ENCODE data around the gene CYB5R3. TPM values are rescaled to one million over a fixed set of nuclear protein-coding genes. Genes with fewer than 3 reads are reported as not detected.

Gene CYB5R3
- total RNA-seq, 1 experiment from 2014 or later, result 85.4 TPM

GRCh38 chr22:42637555-42637954 lies 11.6 kb downstream of the CYB5R3 start (continued):
- TF ChIP-seq, protein P1, sequence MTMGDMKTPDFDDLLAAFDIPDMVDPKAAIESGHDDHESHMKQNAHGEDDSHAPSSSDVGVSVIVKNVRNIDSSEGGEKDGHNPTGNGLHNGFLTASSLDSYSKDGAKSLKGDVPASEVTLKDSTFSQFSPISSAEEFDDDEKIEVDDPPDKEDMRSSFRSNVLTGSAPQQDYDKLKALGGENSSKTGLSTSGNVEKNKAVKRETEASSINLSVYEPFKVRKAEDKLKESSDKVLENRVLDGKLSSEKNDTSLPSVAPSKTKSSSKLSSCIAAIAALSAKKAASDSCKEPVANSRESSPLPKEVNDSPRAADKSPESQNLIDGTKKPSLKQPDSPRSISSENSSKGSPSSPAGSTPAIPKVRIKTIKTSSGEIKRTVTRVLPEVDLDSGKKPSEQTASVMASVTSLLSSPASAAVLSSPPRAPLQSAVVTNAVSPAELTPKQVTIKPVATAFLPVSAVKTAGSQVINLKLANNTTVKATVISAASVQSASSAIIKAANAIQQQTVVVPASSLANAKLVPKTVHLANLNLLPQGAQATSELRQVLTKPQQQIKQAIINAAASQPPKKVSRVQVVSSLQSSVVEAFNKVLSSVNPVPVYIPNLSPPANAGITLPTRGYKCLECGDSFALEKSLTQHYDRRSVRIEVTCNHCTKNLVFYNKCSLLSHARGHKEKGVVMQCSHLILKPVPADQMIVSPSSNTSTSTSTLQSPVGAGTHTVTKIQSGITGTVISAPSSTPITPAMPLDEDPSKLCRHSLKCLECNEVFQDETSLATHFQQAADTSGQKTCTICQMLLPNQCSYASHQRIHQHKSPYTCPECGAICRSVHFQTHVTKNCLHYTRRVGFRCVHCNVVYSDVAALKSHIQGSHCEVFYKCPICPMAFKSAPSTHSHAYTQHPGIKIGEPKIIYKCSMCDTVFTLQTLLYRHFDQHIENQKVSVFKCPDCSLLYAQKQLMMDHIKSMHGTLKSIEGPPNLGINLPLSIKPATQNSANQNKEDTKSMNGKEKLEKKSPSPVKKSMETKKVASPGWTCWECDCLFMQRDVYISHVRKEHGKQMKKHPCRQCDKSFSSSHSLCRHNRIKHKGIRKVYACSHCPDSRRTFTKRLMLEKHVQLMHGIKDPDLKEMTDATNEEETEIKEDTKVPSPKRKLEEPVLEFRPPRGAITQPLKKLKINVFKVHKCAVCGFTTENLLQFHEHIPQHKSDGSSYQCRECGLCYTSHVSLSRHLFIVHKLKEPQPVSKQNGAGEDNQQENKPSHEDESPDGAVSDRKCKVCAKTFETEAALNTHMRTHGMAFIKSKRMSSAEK (CRISPR knock-in tag; IDR thresholded peaks at IDR 0.05; ENCODE audit: borderline replicate concordance), result no peak
- TF ChIP-seq FOXP4 (CRISPR knock-in tag; IDR thresholded peaks at IDR 0.05) (no peak), RORB (CRISPR knock-in tag; IDR thresholded peaks at IDR 0.05) (no peak), ZNF512 (CRISPR knock-in tag; IDR thresholded peaks at IDR 0.05; ENCODE audit: borderline replicate concordance) (no peak), HMGA2 (CRISPR knock-in tag; IDR thresholded peaks at IDR 0.05) (no peak), NFATC4 (CRISPR knock-in tag; IDR thresholded peaks at IDR 0.05) (no peak), TEAD1 (CRISPR knock-in tag; IDR thresholded peaks at IDR 0.05) (no peak), SOX15 (CRISPR knock-in tag; IDR thresholded peaks at IDR 0.05) (no peak), JAZF1 (CRISPR knock-in tag; IDR thresholded peaks at IDR 0.05) (no peak), ARID4B (CRISPR knock-in tag; IDR thresholded peaks at IDR 0.05; ENCODE audit: borderline replicate concordance) (no peak), ZNF317 (CRISPR knock-in tag; IDR thresholded peaks at IDR 0.05; ENCODE audit: borderline replicate concordance, low read depth) (no peak), ZNF416 (CRISPR knock-in tag; IDR thresholded peaks at IDR 0.05) (no peak)

DNA sequence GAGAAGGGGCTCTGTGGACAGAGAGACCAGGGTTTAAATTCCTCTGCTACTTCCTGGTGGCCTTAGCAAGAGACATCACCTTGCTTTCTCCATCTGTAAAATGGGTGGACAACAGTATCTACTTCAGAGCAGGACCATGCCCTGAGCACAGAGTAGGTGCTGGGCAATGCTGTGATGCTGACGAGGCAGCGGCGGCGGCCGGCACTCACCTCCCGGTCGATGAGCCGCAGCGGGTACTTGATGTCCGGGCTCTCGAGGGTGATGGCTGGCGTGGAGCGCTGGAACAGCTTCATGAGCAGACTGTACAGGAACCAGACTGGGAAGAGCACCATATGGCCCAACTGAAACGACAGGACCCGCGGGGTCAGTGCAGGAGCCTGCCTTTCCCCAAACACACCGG lies 12.7 kb downstream of the CYB5R3 start:
- ChIA-PET POLR2A (no interaction called here), CTCF (interaction anchor here (1.0 to 1.9 kb wide), 2 partner anchors 15 to 183 kb away, joined by 4 to 6 read pairs; no protein-coding TSS in a partner anchor)
- no peak for DNase-seq (ENCODE audit: low spot score)
- no peaks in the 10 kb centered on the region for H3K9me3 Mint-ChIP-seq
- ATAC-seq, result no peak
- no peak overlapping the region for H3K27ac Mint-ChIP-seq
- peaks cover 22% of the 10 kb centered on the region for H3K36me3 Mint-ChIP-seq
- TF ChIP-seq MAX (CRISPR knock-in tag; IDR thresholded peaks at IDR 0.05) (no peak), ZNF671 (CRISPR knock-in tag; IDR thresholded peaks at IDR 0.05) (no peak), TP53 (CRISPR knock-in tag; IDR thresholded peaks at IDR 0.05) (no peak), HMGA2 (CRISPR knock-in tag; IDR thresholded peaks at IDR 0.05) (no peak), CBFB (CRISPR knock-in tag; IDR thresholded peaks at IDR 0.05; ENCODE audit: low read depth) (no peak), NFYB (CRISPR knock-in tag; conservative IDR thresholded peaks at IDR 0.05; ENCODE audit: low read depth) (no peak), SMAD3 (CRISPR knock-in tag; IDR thresholded peaks at IDR 0.05; ENCODE audit: borderline replicate concordance) (no peak)
- no peaks in the 10 kb centered on the region for H3K4me1 Mint-ChIP-seq
- H3K27me3 Mint-ChIP-seq (ENCODE audit: low read depth), result no peaks in the 10 kb centered on the region
- no peak overlapping the region for H3K4me3 Mint-ChIP-seq

All from WTC11 (cell line).